ENCODE measurements around the gene SPG21.
"Not testable (repeated sequence)": the region's sequence is repeated elsewhere in the genome, so short reads cannot be mapped to it uniquely, and the experiment has no call there.

The SPG21 gene

DNA sequence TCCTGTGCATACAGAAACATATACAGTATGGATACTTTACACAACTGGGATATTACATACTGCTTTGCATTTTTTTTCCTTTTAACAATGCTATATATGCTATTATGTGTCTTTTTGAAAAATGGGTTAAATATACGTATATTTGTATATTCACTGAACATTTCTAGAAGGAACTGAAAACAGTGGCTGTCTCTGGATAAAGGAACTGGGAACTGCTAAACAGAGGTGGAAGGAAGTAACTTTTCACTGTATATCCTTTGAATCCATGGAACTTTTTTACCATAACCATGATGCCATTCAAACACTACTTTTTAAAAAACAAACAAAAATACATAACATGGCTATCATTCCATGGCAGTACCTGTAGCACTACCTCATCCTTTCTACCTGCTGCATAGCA lies 37.9 kb upstream of the SPG21 start:
- Histone ChIP-seq H3K4me2 (ENCODE audit: low read length) (peak overlapping the region; percentile 96), H3K9me3 (replicated peaks; ENCODE audit: low read length) (no peaks in the 10 kb centered on the region), H3K4me3 (ENCODE audit: low read length) (no peak overlapping the region), H3K36me3 (ENCODE audit: insufficient read depth, low read length) (peaks cover 24% of the 10 kb centered on the region), H3K9ac (ENCODE audit: low read depth, low read length) (no peak overlapping the region), H3K4me1 (ENCODE audit: control insufficient read depth, insufficient read depth, low read length) (peaks cover 11% of the 10 kb centered on the region), H3K27me3 (ENCODE audit: control insufficient read depth, insufficient read depth, low read length) (peaks cover 6% of the 10 kb centered on the region)

DNA sequence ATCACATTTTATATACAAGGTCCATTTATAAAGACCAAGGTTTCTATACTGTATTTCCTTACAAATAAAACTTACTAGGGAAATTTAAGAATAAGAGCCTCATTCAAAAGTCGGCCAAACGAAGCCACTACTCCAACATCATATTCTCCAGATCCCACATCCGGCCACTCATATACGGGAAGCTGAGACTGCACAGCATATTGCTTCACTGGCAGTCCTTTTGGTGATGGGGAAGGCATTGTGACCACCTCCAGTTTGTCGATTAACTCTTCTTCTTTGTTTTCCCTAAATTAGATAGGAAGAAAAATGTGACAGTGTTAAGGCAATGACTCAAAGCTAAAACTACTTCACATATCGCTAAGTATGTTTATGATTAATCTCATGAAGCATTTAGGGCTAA lies 37.0 kb upstream of the SPG21 start:
- Histone ChIP-seq H3K4me2 (ENCODE audit: low read length) (no peak overlapping the region), H3K9ac (ENCODE audit: low read depth, low read length) (no peak overlapping the region), H3K4me3 (ENCODE audit: low read length) (no peak overlapping the region), H3K4me1 (ENCODE audit: control insufficient read depth, insufficient read depth, low read length) (peaks cover 10% of the 10 kb centered on the region), H3K27me3 (ENCODE audit: control insufficient read depth, insufficient read depth, low read length) (peaks cover 2% of the 10 kb centered on the region), H3K9me3 (replicated peaks; ENCODE audit: low read length) (no peaks in the 10 kb centered on the region), H3K36me3 (ENCODE audit: insufficient read depth, low read length) (peaks cover 24% of the 10 kb centered on the region)

DNA sequence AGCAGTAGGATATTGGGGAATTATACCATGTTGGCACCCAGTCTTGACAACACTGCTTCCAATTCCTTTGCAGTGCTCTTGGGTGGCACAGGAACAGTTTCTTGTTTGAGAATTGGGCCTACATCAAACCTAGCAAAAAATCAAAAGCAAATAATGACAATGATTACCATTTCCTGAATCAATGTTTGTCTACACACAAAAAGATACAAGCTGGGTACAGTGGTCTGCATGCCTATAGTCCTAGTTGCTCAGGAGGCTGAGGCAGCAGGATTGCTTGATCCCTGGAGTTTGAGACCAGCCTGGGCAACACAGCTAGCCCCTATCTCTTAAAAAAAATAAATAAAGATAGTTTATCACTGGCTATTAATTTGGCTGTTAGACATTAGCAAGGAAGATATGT lies 31.8 kb upstream of the SPG21 start:
- Histone ChIP-seq H3K9ac (ENCODE audit: low read depth, low read length) (no peak overlapping the region), H3K4me2 (ENCODE audit: low read length) (no peak overlapping the region), H3K27me3 (ENCODE audit: control insufficient read depth, insufficient read depth, low read length) (no peaks in the 10 kb centered on the region), H3K4me3 (ENCODE audit: low read length) (no peak overlapping the region), H3K36me3 (ENCODE audit: insufficient read depth, low read length) (peaks cover 62% of the 10 kb centered on the region), H3K9me3 (replicated peaks; ENCODE audit: low read length) (no peaks in the 10 kb centered on the region), H3K4me1 (ENCODE audit: control insufficient read depth, insufficient read depth, low read length) (no peaks in the 10 kb centered on the region)

DNA sequence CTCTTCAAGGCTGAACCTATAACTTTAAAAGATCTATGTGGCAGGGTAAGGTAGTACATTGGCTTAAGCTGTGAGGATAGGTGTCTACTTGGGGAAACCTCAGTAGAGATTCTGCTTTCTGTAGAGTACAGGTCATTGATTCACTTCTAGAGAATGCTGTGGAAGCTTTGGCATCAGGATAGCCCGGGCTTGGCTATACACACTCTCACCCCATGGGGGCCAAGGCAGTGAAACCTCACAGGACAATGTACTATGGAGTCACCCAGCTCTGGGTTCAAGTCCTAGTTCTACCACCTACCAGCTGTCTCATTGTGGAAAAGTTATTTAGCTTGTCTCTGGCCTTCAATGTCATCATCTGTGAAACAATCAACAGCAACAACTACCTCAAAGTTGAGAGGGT lies 30.7 kb upstream of the SPG21 start:
- Histone ChIP-seq H3K4me2 (ENCODE audit: low read length) (no peak overlapping the region), H3K9ac (ENCODE audit: low read depth, low read length) (no peak overlapping the region), H3K4me3 (ENCODE audit: low read length) (no peak overlapping the region), H3K36me3 (ENCODE audit: insufficient read depth, low read length) (peaks cover 64% of the 10 kb centered on the region), H3K9me3 (replicated peaks; ENCODE audit: low read length) (no peaks in the 10 kb centered on the region), H3K4me1 (ENCODE audit: control insufficient read depth, insufficient read depth, low read length) (no peaks in the 10 kb centered on the region), H3K27me3 (ENCODE audit: control insufficient read depth, insufficient read depth, low read length) (no peaks in the 10 kb centered on the region)

DNA sequence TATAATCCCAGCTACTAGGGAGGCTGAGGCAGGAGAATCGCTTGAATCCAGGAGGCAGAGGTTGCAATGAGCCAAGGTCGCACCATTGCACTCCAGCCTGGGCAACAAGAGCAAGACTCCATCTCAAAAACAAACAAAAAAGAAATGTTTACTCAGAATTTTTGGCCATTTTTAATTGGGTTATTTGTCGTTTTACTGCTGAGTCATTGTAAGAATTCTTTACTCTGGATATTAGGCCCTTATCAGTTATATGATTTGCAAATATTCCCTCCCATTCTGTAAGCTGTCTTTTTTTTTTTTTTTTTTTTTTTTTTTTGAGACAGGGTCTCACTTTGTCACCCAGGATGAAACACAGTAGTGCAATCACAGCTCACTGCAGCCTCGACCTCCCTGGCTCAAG lies 21.5 kb upstream of the SPG21 start:
- H3K4me2 ChIP-seq (ENCODE audit: low read length); H3K27me3 ChIP-seq (ENCODE audit: control insufficient read depth, insufficient read depth, low read length); H3K4me3 ChIP-seq (ENCODE audit: low read length); H3K4me1 ChIP-seq (ENCODE audit: control insufficient read depth, insufficient read depth, low read length); H3K9me3 ChIP-seq (replicated peaks; ENCODE audit: low read length); H3K9ac ChIP-seq (ENCODE audit: low read depth, low read length): not testable (repeated sequence)
- peaks cover 46% of the 10 kb centered on the region for H3K36me3 ChIP-seq (ENCODE audit: insufficient read depth, low read length)

DNA sequence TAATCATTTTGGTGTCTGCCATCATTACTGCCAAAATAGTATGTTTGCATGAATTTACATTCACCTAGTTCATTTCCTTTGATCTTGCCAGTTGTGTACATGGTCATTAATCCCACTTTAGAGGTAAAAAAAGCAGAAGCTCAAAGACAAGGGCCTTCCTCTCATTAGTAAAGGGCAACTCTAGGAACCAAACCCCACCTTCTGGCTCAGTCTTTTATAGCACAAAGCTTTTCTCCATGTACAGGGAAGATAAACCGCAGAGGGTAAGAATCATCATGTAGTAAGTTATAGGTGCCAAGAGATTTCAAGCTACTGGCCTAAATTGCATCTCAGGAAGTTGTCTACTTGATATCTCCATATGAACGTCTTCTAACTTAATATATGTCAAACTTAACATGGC lies 19.3 kb upstream of the SPG21 start:
- peaks cover 38% of the 10 kb centered on the region for H3K36me3 ChIP-seq (ENCODE audit: insufficient read depth, low read length)
- no peak overlapping the region for H3K4me3 ChIP-seq (ENCODE audit: low read length)
- no peaks in the 10 kb centered on the region for H3K4me1 ChIP-seq (ENCODE audit: control insufficient read depth, insufficient read depth, low read length)
- H3K4me2 ChIP-seq (ENCODE audit: low read length), result no peak overlapping the region
- peaks cover 4% of the 10 kb centered on the region for H3K9me3 ChIP-seq (replicated peaks; ENCODE audit: low read length)
- H3K9ac ChIP-seq (ENCODE audit: low read depth, low read length), result no peak overlapping the region
- no peaks in the 10 kb centered on the region for H3K27me3 ChIP-seq (ENCODE audit: control insufficient read depth, insufficient read depth, low read length)

DNA sequence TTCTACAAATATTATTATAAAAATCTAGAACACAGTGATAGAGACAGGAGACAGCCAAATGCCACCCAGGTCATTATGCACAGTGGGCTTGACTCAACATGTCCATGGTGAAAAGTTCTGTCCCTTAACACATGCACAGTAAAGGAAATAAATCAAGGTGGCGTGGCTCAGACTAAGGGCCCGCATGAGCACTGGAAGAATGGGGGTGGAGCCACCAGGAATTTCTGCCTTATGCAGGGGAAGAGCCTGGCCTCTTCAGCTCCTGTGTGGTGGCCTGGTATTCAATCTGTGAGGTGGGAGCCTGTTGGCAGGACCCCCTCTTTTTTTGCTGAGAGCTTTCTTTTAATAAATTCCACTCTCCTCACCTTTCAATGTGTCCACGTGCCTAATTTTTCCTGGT lies 17.2 kb upstream of the SPG21 start:
- no peak overlapping the region for H3K4me3 ChIP-seq (ENCODE audit: low read length)
- H3K36me3 ChIP-seq (ENCODE audit: insufficient read depth, low read length), result peaks cover 25% of the 10 kb centered on the region
- H3K9me3 ChIP-seq (replicated peaks; ENCODE audit: low read length), result no peaks in the 10 kb centered on the region
- H3K4me2 ChIP-seq (ENCODE audit: low read length), result no peak overlapping the region
- H3K4me1 ChIP-seq (ENCODE audit: control insufficient read depth, insufficient read depth, low read length), result no peaks in the 10 kb centered on the region
- no peaks in the 10 kb centered on the region for H3K27me3 ChIP-seq (ENCODE audit: control insufficient read depth, insufficient read depth, low read length)
- no peak overlapping the region for H3K9ac ChIP-seq (ENCODE audit: low read depth, low read length)

DNA sequence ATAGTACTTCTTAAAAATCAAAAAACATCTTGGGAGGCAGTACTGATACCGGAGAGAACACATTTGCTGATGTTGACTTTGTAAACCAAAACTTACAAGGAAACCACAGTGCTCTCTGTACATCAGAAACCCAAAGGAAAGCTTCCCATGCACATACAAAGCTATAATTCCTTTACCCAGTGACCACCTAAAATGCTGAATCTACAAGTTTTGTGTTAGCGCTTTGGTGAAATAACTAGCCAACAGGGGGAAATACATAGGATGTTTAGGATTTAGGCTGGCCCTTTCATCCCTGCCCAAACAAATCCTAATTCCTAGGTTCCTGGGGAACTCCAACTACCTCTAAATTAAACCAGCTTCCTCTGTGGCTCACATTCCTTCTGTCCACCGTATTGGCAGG lies 15.3 kb upstream of the SPG21 start:
- Histone ChIP-seq H3K4me1 (ENCODE audit: control insufficient read depth, insufficient read depth, low read length) (no peaks in the 10 kb centered on the region), H3K27me3 (ENCODE audit: control insufficient read depth, insufficient read depth, low read length) (no peaks in the 10 kb centered on the region), H3K36me3 (ENCODE audit: insufficient read depth, low read length) (peaks cover 21% of the 10 kb centered on the region), H3K4me3 (ENCODE audit: low read length) (no peak overlapping the region), H3K9ac (ENCODE audit: low read depth, low read length) (no peak overlapping the region), H3K9me3 (replicated peaks; ENCODE audit: low read length) (no peaks in the 10 kb centered on the region), H3K4me2 (ENCODE audit: low read length) (no peak overlapping the region)

DNA sequence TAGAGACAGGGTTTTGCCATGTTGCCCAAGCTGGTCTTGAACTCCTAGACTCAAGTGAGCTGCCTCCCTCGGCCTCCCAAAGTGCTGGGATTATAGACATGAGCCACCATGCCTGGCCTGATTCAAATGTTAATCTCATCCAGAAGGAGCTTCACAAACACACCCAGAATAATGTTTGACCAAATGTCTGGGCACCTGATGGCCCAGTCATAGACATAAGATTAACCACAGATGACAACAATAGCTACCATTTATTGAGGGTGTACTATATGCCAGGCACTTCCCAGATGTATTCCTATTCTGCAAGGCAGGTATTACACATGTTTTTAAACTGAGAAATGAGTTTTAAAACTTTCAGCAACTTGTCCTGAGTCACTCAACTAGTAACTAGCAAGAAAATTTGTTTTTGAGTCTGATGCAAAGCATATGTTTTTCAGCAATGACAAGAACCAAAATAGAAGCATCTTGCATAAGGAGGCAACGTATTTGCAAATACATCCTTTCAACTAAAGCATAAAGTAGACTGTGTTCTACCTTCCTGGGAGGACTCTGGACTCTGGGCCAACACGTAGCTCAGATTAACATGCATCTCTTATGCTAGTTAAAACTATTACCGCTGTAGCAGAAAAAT lies 8.1 kb upstream of the SPG21 start:
- no peaks in the 10 kb centered on the region for H3K9me3 ChIP-seq (replicated peaks; ENCODE audit: low read length)
- H3K9ac ChIP-seq (ENCODE audit: low read depth, low read length), result no peak overlapping the region
- peaks cover 5% of the 10 kb centered on the region for H3K36me3 ChIP-seq (ENCODE audit: insufficient read depth, low read length)
- H3K27me3 ChIP-seq (ENCODE audit: control insufficient read depth, insufficient read depth, low read length), result no peaks in the 10 kb centered on the region
- H3K4me1 ChIP-seq (ENCODE audit: control insufficient read depth, insufficient read depth, low read length), result no peaks in the 10 kb centered on the region
- H3K4me2 ChIP-seq (ENCODE audit: low read length), result no peak overlapping the region
- no peak overlapping the region for H3K4me3 ChIP-seq (ENCODE audit: low read length)

DNA sequence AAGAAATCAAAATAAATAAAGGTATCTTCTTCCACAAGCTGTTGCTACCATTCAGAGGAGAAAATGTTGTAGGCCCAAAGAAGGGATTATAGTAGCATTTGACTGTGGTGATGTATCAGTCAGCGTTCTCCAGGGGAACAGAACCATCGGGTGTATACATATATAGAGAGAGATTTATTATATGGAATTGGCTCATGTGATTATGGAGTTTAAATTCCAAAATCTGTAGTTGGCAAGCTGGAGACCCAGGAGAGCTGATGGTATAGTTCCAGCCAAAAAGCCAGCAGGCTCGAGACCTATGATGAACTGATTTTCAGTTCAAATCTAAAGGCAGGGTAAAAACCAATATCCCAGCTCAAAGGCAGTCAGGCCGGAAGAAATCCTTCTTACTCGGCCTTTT lies 7.4 kb upstream of the SPG21 start:
- Histone ChIP-seq H3K9ac (ENCODE audit: low read depth, low read length) (no peak overlapping the region), H3K36me3 (ENCODE audit: insufficient read depth, low read length) (peaks cover 5% of the 10 kb centered on the region), H3K9me3 (replicated peaks; ENCODE audit: low read length) (no peaks in the 10 kb centered on the region), H3K4me3 (ENCODE audit: low read length) (no peak overlapping the region), H3K4me1 (ENCODE audit: control insufficient read depth, insufficient read depth, low read length) (no peaks in the 10 kb centered on the region), H3K27me3 (ENCODE audit: control insufficient read depth, insufficient read depth, low read length) (no peaks in the 10 kb centered on the region), H3K4me2 (ENCODE audit: low read length) (no peak overlapping the region)

DNA sequence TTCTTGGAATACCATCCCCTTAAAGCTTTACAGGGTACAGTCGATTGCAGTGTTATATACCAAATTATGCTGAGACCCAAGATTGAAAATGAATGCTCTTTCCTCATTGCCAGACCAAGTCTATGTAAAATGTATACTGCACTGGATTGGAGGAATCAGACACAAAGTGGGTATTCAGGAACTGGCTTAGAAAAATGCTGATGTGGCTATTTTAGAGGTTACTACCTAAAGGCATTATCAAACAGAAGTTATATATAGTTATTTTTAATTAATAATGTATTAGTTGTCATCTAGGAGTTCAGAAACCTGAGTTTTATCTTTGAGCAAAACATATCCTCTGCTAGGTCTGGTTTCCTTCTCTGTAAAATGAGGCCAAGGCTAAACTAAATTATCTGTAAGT lies 3.6 kb upstream of the SPG21 start:
- peaks cover 5% of the 10 kb centered on the region for H3K4me1 ChIP-seq (ENCODE audit: control insufficient read depth, insufficient read depth, low read length)
- H3K9me3 ChIP-seq (replicated peaks; ENCODE audit: low read length), result no peaks in the 10 kb centered on the region
- H3K4me3 ChIP-seq (ENCODE audit: low read length), result no peak overlapping the region
- H3K36me3 ChIP-seq (ENCODE audit: insufficient read depth, low read length), result no peaks in the 10 kb centered on the region
- no peak overlapping the region for H3K4me2 ChIP-seq (ENCODE audit: low read length)
- H3K9ac ChIP-seq (ENCODE audit: low read depth, low read length), result no peak overlapping the region
- H3K27me3 ChIP-seq (ENCODE audit: control insufficient read depth, insufficient read depth, low read length), result no peaks in the 10 kb centered on the region

DNA sequence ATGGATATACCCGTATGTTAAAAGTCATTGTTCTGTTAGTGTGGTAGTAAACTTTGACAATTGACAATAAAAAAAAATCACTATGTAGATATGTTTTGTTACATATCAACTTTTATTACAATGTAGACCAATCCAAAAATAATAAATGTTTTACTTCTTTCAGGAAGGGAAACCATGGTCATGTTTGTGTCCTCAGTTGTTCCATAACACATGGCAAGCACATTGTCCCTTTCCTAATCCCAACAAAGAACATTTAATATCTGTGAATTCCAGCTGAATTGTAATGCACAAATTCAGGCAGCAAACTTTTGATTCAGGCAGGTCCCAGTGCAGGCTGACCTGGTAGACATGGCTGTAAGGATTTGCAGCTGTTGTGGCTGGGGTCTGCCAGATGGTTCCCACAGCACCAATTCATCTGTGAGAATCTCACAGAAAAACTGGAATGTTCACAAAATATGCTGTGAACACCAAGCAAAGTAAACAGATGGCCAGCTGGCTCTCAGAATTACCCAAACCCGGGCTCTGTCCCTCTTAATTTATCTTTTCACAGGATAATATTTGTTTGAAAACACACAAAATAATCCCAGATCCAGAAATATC lies 1.9 kb upstream of the SPG21 start:
- H3K36me3 ChIP-seq (ENCODE audit: insufficient read depth, low read length), result peaks cover 6% of the 10 kb centered on the region
- no peaks in the 10 kb centered on the region for H3K27me3 ChIP-seq (ENCODE audit: control insufficient read depth, insufficient read depth, low read length)
- H3K4me2 ChIP-seq (ENCODE audit: low read length), result no peak overlapping the region
- peaks cover 14% of the 10 kb centered on the region for H3K4me1 ChIP-seq (ENCODE audit: control insufficient read depth, insufficient read depth, low read length)
- no peak overlapping the region for H3K4me3 ChIP-seq (ENCODE audit: low read length)
- no peaks in the 10 kb centered on the region for H3K9me3 ChIP-seq (replicated peaks; ENCODE audit: low read length)
- H3K9ac ChIP-seq (ENCODE audit: low read depth, low read length), result no peak overlapping the region

Measured in skeletal muscle satellite cell (primary cell).